Spleen (tissue), 11 donors: ENCODE data around the gene CCDC43. TPM values are rescaled to one million over a fixed set of nuclear protein-coding genes. Genes with fewer than 3 reads are reported as not detected.
A peak's percentile ranks its signal among the peaks of the same experiment; 100 is the strongest.
"Not testable (repeated sequence)": the region's sequence is repeated elsewhere in the genome, so short reads cannot be mapped to it uniquely, and the experiment has no call there.

ENCODE experiments used
- DNase-seq: peaks from one replicate; pipeline ENCODE4 v3.0.0-alpha.2; 2020
- H3K27ac ChIP-seq, 8 donors: fragments of 200-600 bp; sonication (generic) in 7 of 8; 1 replicate in 4 of 8; 2 replicates in 4 of 8; pipeline versions ENCODE4 v1.5.0 to v1.8.0; 2016 to 2021; ENCODE audit warnings: inconsistent platforms in 4 of 8, mild to moderate bottlenecking in 4 of 8, moderate library complexity in 1 of 8
- H3K27me3 ChIP-seq, 7 donors: fragments of 200-600 bp; sonication (generic) in 6 of 7; replicated peaks in 1 of 7; 1 replicate in 4 of 7; 2 replicates in 3 of 7; pipeline versions ENCODE4 v1.5.0 to v1.8.0; 2016 to 2021; ENCODE audit warnings: inconsistent platforms in 3 of 7, mild to moderate bottlenecking in 1 of 7
- H3K36me3 ChIP-seq, 6 donors: fragments of 200-600 bp; sonication (generic) in 5 of 6; 1 replicate in 4 of 6; 2 replicates in 2 of 6; pipeline versions ENCODE4 v1.5.0 to v1.8.0; 2016 to 2021; ENCODE audit warnings: inconsistent platforms in 2 of 6
- H3K4me1 ChIP-seq, 6 donors: fragments of 200-600 bp; sonication (generic) in 5 of 6; 1 replicate in 3 of 6; 2 replicates in 3 of 6; pipeline versions ENCODE4 v1.5.0 to v1.8.0; 2016 to 2021; ENCODE audit warnings: inconsistent platforms in 3 of 6
- H3K4me3 ChIP-seq, 8 donors: fragments of 200-600 bp; sonication (generic) in 7 of 8; 1 replicate in 4 of 8; 2 replicates in 4 of 8; pipeline versions ENCODE4 v1.5.0 to v1.8.0; 2016 to 2021; ENCODE audit warnings: inconsistent platforms in 4 of 8, mild to moderate bottlenecking in 4 of 8, moderate library complexity in 2 of 8
- H3K9me3 ChIP-seq, 8 donors: fragments of 200-600 bp; sonication (generic) in 7 of 8; 1 replicate in 4 of 8; 2 replicates in 4 of 8; pipeline versions ENCODE4 v1.5.0 to v1.8.0; 2016 to 2021; ENCODE audit warnings: inconsistent platforms in 4 of 8
- CTCF ChIP-seq, 11 experiments: fragments of 200-600 bp in 7 of 11; fragments of 450-650 bp in 4 of 11; sonication (generic) in 4 of 11; IDR thresholded peaks in 8 of 11; conservative IDR thresholded peaks in 3 of 11; 1 replicate in 7 of 11; 2 replicates in 4 of 11; pipeline versions ENCODE4 v1.4.0 to v1.8.0; 2016 to 2021; ENCODE audit warnings: antibody characterized with exemption in 11 of 11, inconsistent platforms in 4 of 11, mild to moderate bottlenecking in 1 of 11
- POLR2A ChIP-seq, 3 donors: fragments of 450-650 bp; IDR thresholded peaks; one replicate each; pipeline ENCODE4 v1.5.1; 2017; ENCODE audit warnings: antibody characterized with exemption in 3 of 3, mild to moderate bottlenecking in 1 of 3
- POLR2AphosphoS5 ChIP-seq, 3 donors: sonication (generic); formaldehyde crosslinking; IDR thresholded peaks; one replicate each; pipeline ENCODE4 v1.5.1; 2017; ENCODE audit warnings: antibody characterized with exemption in 3 of 3
- WGBS, 5 donors: extraction: QIAGEN DNeasy Blood & Tissue Kit in 3 of 5; methylation state at CpG; one replicate each; pipeline versions ENCODE4 v1.1.5 to v1.1.7; 2013 to 2018; 5-methylcytosine and 5-hydroxymethylcytosine counted together
- intact Hi-C: fragments of 100-400 bp; cut with DNase I; formaldehyde crosslinking; loops from one replicate; pipeline ENCODE4 v1.15.0; 2023; ENCODE audit warnings: low total_unique reads
- polyA plus RNA-seq, 3 donors: library from polyadenylated mRNA; stranded (reverse); fragments of 200-250 nt; gene quantifications; one replicate each; pipeline ENCODE4 v1.2.1, GENCODE V29; 2013
- total RNA-seq, 7 donors: library from RNA; depleted of rRNA in 3 of 7; stranded (reverse); fragments of >200 nt in 3 of 7; fragmentation: NEBNext Ultra II Directional in 4 of 7; extraction: Animal tissue kit (Norgen Biotek cat#: 25700) in 4 of 7; gene quantifications; one replicate each; pipeline versions ENCODE4 v1.1.0 to v1.2.1, GENCODE V29; 2016 to 2021
- donor health status: healthy with polysubstance abuse.
- donor health status: DM: no; HTN: no; CAD: no; lungs with moderate emphysema.
- donor health status: DM: no; HTN: no; CAD: no.
- donor health status: Bipolar disorder and iron deficiency.
- donor health status: healthy.
- donor health status: DM: no; HTN: no; CAD: no.
- donor health status: DM: yes; HTN: yes; CAD: no.

The CCDC43 gene
- total and polyA plus RNA-seq, 10 donors: 9.7 to 19.9 (median 17.0) TPM

GRCh38 chr17:44734272-44734671 is 44.7 kb upstream of the CCDC43 start:
- TF ChIP-seq CTCF (IDR thresholded peaks at IDR 0.05 in 8 of 11, conservative IDR thresholded peaks at IDR 0.05 in 3 of 11) (no peak), POLR2AphosphoS5 (IDR thresholded peaks at IDR 0.05) (no peak), POLR2A (IDR thresholded peaks at IDR 0.05) (no peak)
- Histone ChIP-seq H3K36me3 (peaks cover 0 to 82% (median 7%) of the 10 kb centered on the region in 6 donors), H3K4me3 (no peak overlapping the region), H3K4me1 (peaks cover 0 to 7% (median 3%) of the 10 kb centered on the region in 6 donors), H3K9me3 (no peaks in the 10 kb centered on the region), H3K27me3 (no peaks in the 10 kb centered on the region), H3K27ac (no peak overlapping the region)
- intact Hi-C loops: no loop called here
- 92 to 100% (median 97%) methylated on average over 2 of the region's 2 CpGs for WGBS, 5 donors
- peak; percentile 17 for DNase-seq

GRCh38 chr17:44733753-44734152 is 44.2 kb upstream of the CCDC43 start:
- TF ChIP-seq POLR2AphosphoS5 (IDR thresholded peaks at IDR 0.05): no peak
- Histone ChIP-seq H3K4me3 (no peak overlapping the region), H3K9me3 (no peaks in the 10 kb centered on the region), H3K27ac (no peak overlapping the region), H3K4me1 (peaks cover 0 to 7% (median 3%) of the 10 kb centered on the region in 6 donors), H3K36me3 (peaks cover 0 to 82% (median 7%) of the 10 kb centered on the region in 6 donors), H3K27me3 (no peaks in the 10 kb centered on the region)
- peak; percentile 18 for DNase-seq
- 75 to 86% (median 85%) methylated on average over 5 of the region's 5 CpGs for WGBS, 5 donors
- intact Hi-C loops: no loop called here

- WGBS, 5 donors: 96 to 99% (median 98%) methylated on average over 6 of the region's 6 CpGs
- H3K4me1 ChIP-seq, DNase-seq, H3K4me3 ChIP-seq, H3K27me3 ChIP-seq, H3K9me3 ChIP-seq, intact Hi-C loops, H3K27ac ChIP-seq: not testable (repeated sequence)
- peaks cover 0 to 98% (median 21%) of the 10 kb centered on the region in 6 donors for H3K36me3 ChIP-seq
Observed at GRCh38 chr17:44726121-44726520, 36.5 kb upstream of the CCDC43 start.

GRCh38 chr17:44722254-44722653 is 32.7 kb upstream of the CCDC43 start:
- Histone ChIP-seq H3K36me3 (peaks cover 0 to 90% (median 15%) of the 10 kb centered on the region in 6 donors), H3K27me3 (no peaks in the 10 kb centered on the region), H3K4me3 (no peak overlapping the region), H3K4me1 (no peaks in the 10 kb centered on the region), H3K9me3 (no peaks in the 10 kb centered on the region), H3K27ac (no peak overlapping the region)
- 91 to 97% (median 96%) methylated on average over 5 of the region's 5 CpGs for WGBS, 5 donors
- no peak for TF ChIP-seq POLR2A (IDR thresholded peaks at IDR 0.05)
- no peak for TF ChIP-seq CTCF (IDR thresholded peaks at IDR 0.05 in 8 of 11, conservative IDR thresholded peaks at IDR 0.05 in 3 of 11)
- TF ChIP-seq POLR2AphosphoS5 (IDR thresholded peaks at IDR 0.05): no peak
- intact Hi-C loops: no loop called here
- no peak for DNase-seq

- intact Hi-C loops: no loop called here
- no peak overlapping the region for H3K4me3 ChIP-seq
- DNase-seq: no peak
- no peaks in the 10 kb centered on the region for H3K27me3 ChIP-seq
- H3K27ac ChIP-seq: no peak overlapping the region
- no peaks in the 10 kb centered on the region for H3K9me3 ChIP-seq
- peaks cover 0 to 71% (median 14%) of the 10 kb centered on the region in 6 donors for H3K36me3 ChIP-seq
- TF ChIP-seq POLR2A (IDR thresholded peaks at IDR 0.05) (no peak), CTCF (IDR thresholded peaks at IDR 0.05 in 8 of 11, conservative IDR thresholded peaks at IDR 0.05 in 3 of 11) (no peak), POLR2AphosphoS5 (IDR thresholded peaks at IDR 0.05) (no peak)
- WGBS, 5 donors: 92 to 100% (median 96%) methylated on average over 1 of the region's 1 CpG
- H3K4me1 ChIP-seq: no peaks in the 10 kb centered on the region
Observed at GRCh38 chr17:44719444-44719843, 29.9 kb upstream of the CCDC43 start.
